Trophoblast cell (in vitro differentiated cells and primary cell): ENCODE results near the gene AUTS2.

Source experiments
- DNase-seq, 2 donors: peaks; one replicate each; pipeline ENCODE4 v3.0.0-alpha.2; 2016
- H2AFZ ChIP-seq: 2 replicates; pipeline ENCODE4 v1.6.1; 2013; ENCODE audit warnings: low read length, moderate library complexity, mild to moderate bottlenecking; ENCODE audit not compliant: insufficient read depth, poor library complexity
- H2AK5ac ChIP-seq: 2 replicates; pipeline ENCODE4 v1.6.1; 2013; ENCODE audit warnings: mild to moderate bottlenecking, low read length
- H2BK120ac ChIP-seq: 2 replicates; pipeline ENCODE4 v1.6.1; 2013; ENCODE audit warnings: low read length, mild to moderate bottlenecking, moderate library complexity; ENCODE audit not compliant: insufficient read depth, poor library complexity
- H2BK12ac ChIP-seq: 2 replicates; pipeline ENCODE4 v1.6.1; 2013; ENCODE audit warnings: mild to moderate bottlenecking, low read length, moderate library complexity
- H2BK5ac ChIP-seq: 2 replicates; pipeline ENCODE4 v1.6.1; 2013; ENCODE audit warnings: low read length, low read depth, moderate library complexity, mild to moderate bottlenecking; ENCODE audit not compliant: poor library complexity
- H3K14ac ChIP-seq: 2 replicates; pipeline ENCODE4 v1.6.1; 2013; ENCODE audit warnings: mild to moderate bottlenecking, low read length
- H3K18ac ChIP-seq: 2 replicates; pipeline ENCODE4 v1.6.1; 2013; ENCODE audit warnings: mild to moderate bottlenecking, low read length
- H3K23ac ChIP-seq: 2 replicates; pipeline ENCODE4 v1.6.1; 2013; ENCODE audit warnings: low read length
- H3K27ac ChIP-seq: 2 replicates; pipeline ENCODE4 v1.5.1; 2013; ENCODE audit warnings: low read depth, mild to moderate bottlenecking, inconsistent platforms, low read length, moderate library complexity
- H3K27me3 ChIP-seq: 2 replicates; pipeline ENCODE4 v1.6.1; 2013; ENCODE audit warnings: inconsistent platforms, mild to moderate bottlenecking, low read length, moderate library complexity; ENCODE audit not compliant: insufficient read depth
- H3K36me3 ChIP-seq, 2 experiments: 1 replicate in 1 of 2; 2 replicates in 1 of 2; pipeline ENCODE4 v1.6.1; 2013; ENCODE audit warnings: low read length in 2 of 2, mild to moderate bottlenecking in 2 of 2, moderate library complexity in 1 of 2; ENCODE audit not compliant: insufficient read depth in 2 of 2, control insufficient read depth in 1 of 2
- H3K4ac ChIP-seq: 2 replicates; pipeline ENCODE4 v1.6.1; 2013; ENCODE audit warnings: low read depth, mild to moderate bottlenecking, low read length, moderate library complexity
- H3K4me1 ChIP-seq, 2 experiments: 1 replicate in 1 of 2; 2 replicates in 1 of 2; pipeline ENCODE4 v1.6.1; 2013; ENCODE audit warnings: low read length in 2 of 2, mild to moderate bottlenecking in 2 of 2, moderate library complexity in 1 of 2; ENCODE audit not compliant: insufficient read depth in 2 of 2, control insufficient read depth in 1 of 2
- H3K4me2 ChIP-seq: 2 replicates; pipeline ENCODE4 v1.6.1; 2013; ENCODE audit warnings: inconsistent platforms, mild to moderate bottlenecking, low read length, moderate library complexity
- H3K4me3 ChIP-seq: 2 replicates; pipeline ENCODE4 v1.5.1; 2013; ENCODE audit warnings: mild to moderate bottlenecking, low read depth, low read length, inconsistent platforms
- H3K79me1 ChIP-seq: one replicate; pipeline ENCODE4 v1.6.1; 2013; ENCODE audit warnings: low read length
- H3K79me2 ChIP-seq: 2 replicates; pipeline ENCODE4 v1.6.1; 2013; ENCODE audit warnings: low read length, mild to moderate bottlenecking; ENCODE audit not compliant: control insufficient read depth, insufficient read depth, poor library complexity
- H3K9ac ChIP-seq: 2 replicates; pipeline ENCODE4 v1.6.1; 2013; ENCODE audit warnings: mild to moderate bottlenecking, low read length
- H3K9me3 ChIP-seq: 2 replicates; pipeline ENCODE4 v1.6.1; 2013; ENCODE audit warnings: low read depth, mild to moderate bottlenecking, control low read depth, inconsistent platforms, low read length; ENCODE audit not compliant: insufficient read depth
- H4K12ac ChIP-seq: 2 replicates; pipeline ENCODE4 v1.6.1; 2013; ENCODE audit warnings: low read depth, mild to moderate bottlenecking, low read length, moderate library complexity
- H4K8ac ChIP-seq: 2 replicates; pipeline ENCODE4 v1.6.1; 2013; ENCODE audit warnings: low read depth, mild to moderate bottlenecking, low read length, moderate library complexity
- H4K91ac ChIP-seq: one replicate; pipeline ENCODE4 v1.6.1; 2013; ENCODE audit warnings: low read depth, mild to moderate bottlenecking, low read length, moderate library complexity
- WGBS: extraction: QIAGEN DNeasy Blood & Tissue Kit; methylation state at CpG from one replicate; pipeline ENCODE4 v1.1.7; 2013; ENCODE audit warnings: missing lambda C conversion rate; ENCODE audit not compliant: insufficient read length, insufficient coverage; ENCODE audit errors: extremely low coverage; 5-methylcytosine and 5-hydroxymethylcytosine counted together

Gene AUTS2

GRCh38 chr7:70523989-70524351, 925.7 kb downstream of the AUTS2 start:
- H3K27me3 ChIP-seq = no peaks in the 10 kb centered on the region
- no peak overlapping the region for H2BK120ac ChIP-seq
- no peaks in the 10 kb centered on the region for H3K79me2 ChIP-seq
- no peaks in the 10 kb centered on the region for H3K36me3 ChIP-seq
- no peak overlapping the region for H3K9ac ChIP-seq
- H4K8ac ChIP-seq = no peak overlapping the region
- H4K91ac ChIP-seq = no peak overlapping the region
- no peak overlapping the region for H3K14ac ChIP-seq
- no peak overlapping the region for H3K18ac ChIP-seq
- H3K9me3 ChIP-seq = no peaks in the 10 kb centered on the region
- H3K4ac ChIP-seq = no peak overlapping the region
- no peak overlapping the region for H4K12ac ChIP-seq
- no peak overlapping the region for H2BK12ac ChIP-seq
- H3K27ac ChIP-seq = no peak overlapping the region
- no peak overlapping the region for H3K4me2 ChIP-seq
- no peaks in the 10 kb centered on the region for H3K79me1 ChIP-seq
- peaks cover 0 to 6% of the 10 kb centered on the region in 2 experiments for H3K4me1 ChIP-seq
- no peak overlapping the region for H3K23ac ChIP-seq
- H3K4me3 ChIP-seq = no peak overlapping the region
- WGBS = no CpG with 5 or more reads among the region's 2 CpGs
- no peak for DNase-seq
- no peak overlapping the region for H2AK5ac ChIP-seq
- H2AFZ ChIP-seq = no peak overlapping the region
- H2BK5ac ChIP-seq = no peak overlapping the region

- Histone ChIP-seq H3K4me3 (no peak overlapping the region), H2BK12ac (no peak overlapping the region), H4K91ac (no peak overlapping the region), H2BK120ac (no peak overlapping the region), H2AFZ (no peak overlapping the region), H2AK5ac (no peak overlapping the region), H3K9me3 (no peaks in the 10 kb centered on the region), H3K4ac (no peak overlapping the region), H3K79me2 (no peaks in the 10 kb centered on the region), H3K4me2 (no peak overlapping the region), H3K9ac (no peak overlapping the region), H3K27ac (no peak overlapping the region), H4K8ac (no peak overlapping the region), H3K79me1 (no peaks in the 10 kb centered on the region), H3K14ac (no peak overlapping the region), H3K18ac (no peak overlapping the region), H3K27me3 (no peaks in the 10 kb centered on the region), H4K12ac (no peak overlapping the region), H3K4me1 (peaks cover 0 to 1% of the 10 kb centered on the region in 2 experiments), H2BK5ac (no peak overlapping the region), H3K36me3 (no peaks in the 10 kb centered on the region), H3K23ac (no peak overlapping the region)
- DNase-seq = no peak
- no CpG with 5 or more reads among the region's 5 CpGs for WGBS
These were observed 927.7 kb downstream of the AUTS2 start for GRCh38 chr7:70525991-70526390.

- Histone ChIP-seq H3K27ac (no peak overlapping the region), H2BK12ac (no peak overlapping the region), H2AK5ac (no peak overlapping the region), H3K79me2 (no peaks in the 10 kb centered on the region), H4K12ac (no peak overlapping the region), H3K14ac (no peak overlapping the region), H4K91ac (no peak overlapping the region), H3K9me3 (peaks cover 2% of the 10 kb centered on the region), H3K4me2 (no peak overlapping the region), H3K4ac (no peak overlapping the region), H3K9ac (no peak overlapping the region), H3K4me3 (no peak overlapping the region), H4K8ac (no peak overlapping the region), H2AFZ (no peak overlapping the region), H3K79me1 (no peaks in the 10 kb centered on the region), H3K4me1 (no peaks in the 10 kb centered on the region), H3K23ac (no peak overlapping the region), H2BK120ac (no peak overlapping the region), H3K36me3 (no peaks in the 10 kb centered on the region), H3K18ac (no peak overlapping the region), H2BK5ac (no peak overlapping the region), H3K27me3 (no peaks in the 10 kb centered on the region)
- WGBS = no CpG with 5 or more reads among the region's 3 CpGs
- DNase-seq = no peak
These were observed 929.3 kb downstream of the AUTS2 start for GRCh38 chr7:70527520-70528115.

- WGBS = no CpG with 5 or more reads among the region's 5 CpGs
These were observed 931.2 kb downstream of the AUTS2 start for GRCh38 chr7:70529436-70529835.

More at GRCh38 chr7:70529436-70529835, 931.2 kb downstream of the AUTS2 start:
- H3K9me3 ChIP-seq = peaks cover 2% of the 10 kb centered on the region
- no peak overlapping the region for H3K23ac ChIP-seq
- no peak overlapping the region for H2AFZ ChIP-seq
- no peaks in the 10 kb centered on the region for H3K4me1 ChIP-seq
- no peak overlapping the region for H3K4me3 ChIP-seq
- H2BK5ac ChIP-seq = no peak overlapping the region
- no peak overlapping the region for H3K4me2 ChIP-seq
- H4K12ac ChIP-seq = no peak overlapping the region
- H2AK5ac ChIP-seq = no peak overlapping the region
- no peaks in the 10 kb centered on the region for H3K79me2 ChIP-seq
- no peak overlapping the region for H4K8ac ChIP-seq
- no peak overlapping the region for H3K27ac ChIP-seq
- DNase-seq = no peak
- H3K4ac ChIP-seq = no peak overlapping the region
- no peaks in the 10 kb centered on the region for H3K79me1 ChIP-seq
- no peak overlapping the region for H3K18ac ChIP-seq
- no peaks in the 10 kb centered on the region for H3K27me3 ChIP-seq
- no peak overlapping the region for H4K91ac ChIP-seq
- H3K14ac ChIP-seq = no peak overlapping the region
- no peaks in the 10 kb centered on the region for H3K36me3 ChIP-seq
- H2BK120ac ChIP-seq = no peak overlapping the region
- H3K9ac ChIP-seq = no peak overlapping the region
- no peak overlapping the region for H2BK12ac ChIP-seq
